NCI-H345 treated with DMSO at 0.1 percent for 48 hours (cell line): ENCODE results near the gene ANGPT4.

ENCODE experiments used
- DNase-seq: peaks from one replicate; lab custom pipeline; 2025; ENCODE audit not compliant: unreplicated experiment; lab: John Stamatoyannopoulos, UW

The ANGPT4 gene

GRCh38 chr20:845941-846893, 69.9 kb downstream of the ANGPT4 start:
- DNase-seq = no peak

- no peak for DNase-seq
Measured at GRCh38 chr20:845226-845868, 70.8 kb downstream of the ANGPT4 start.

GRCh38 chr20:844473-845225, 71.5 kb downstream of the ANGPT4 start:
- DNase-seq = peak; percentile 91

- DNase-seq = no peak
Measured at GRCh38 chr20:843912-844311, 72.2 kb downstream of the ANGPT4 start.

- no peak for DNase-seq
Measured at GRCh38 chr20:842547-842940, 73.6 kb downstream of the ANGPT4 start.

- no peak for DNase-seq
Measured at GRCh38 chr20:841568-842546, 74.3 kb downstream of the ANGPT4 start.

GRCh38 chr20:840858-841567, 75.1 kb downstream of the ANGPT4 start:
- DNase-seq = no peak

GRCh38 chr20:840503-840857, 75.7 kb downstream of the ANGPT4 start:
- DNase-seq = no peak

GRCh38 chr20:839626-840025, 76.5 kb downstream of the ANGPT4 start:
- DNase-seq = no peak

- DNase-seq = no peak
Measured at GRCh38 chr20:839015-839414, 77.1 kb downstream of the ANGPT4 start.

GRCh38 chr20:836190-836589, 79.9 kb downstream of the ANGPT4 start:
- no peak for DNase-seq

GRCh38 chr20:835608-836045, 80.5 kb downstream of the ANGPT4 start:
- no peak for DNase-seq

- no peak for DNase-seq
Measured at GRCh38 chr20:834151-834746, 81.9 kb downstream of the ANGPT4 start.

GRCh38 chr20:833450-834150, 82.5 kb downstream of the ANGPT4 start, which contains the start of gene FAM110A:
TSS of gene FAM110A (plus strand) at chr20:833715. CDS start at chr20:844805, 11,090 bp downstream.
- DNase-seq = peak; percentile 95

GRCh38 chr20:833121-833449, 83.0 kb downstream of the ANGPT4 start:
- no peak for DNase-seq

GRCh38 chr20:831956-832355, 84.2 kb downstream of the ANGPT4 start:
- DNase-seq = no peak

GRCh38 chr20:831251-831650, 84.9 kb downstream of the ANGPT4 start:
- no peak for DNase-seq

GRCh38 chr20:830011-830521, 86.1 kb downstream of the ANGPT4 start:
- no peak for DNase-seq

- DNase-seq = no peak
Measured at GRCh38 chr20:829551-829950, 86.6 kb downstream of the ANGPT4 start.
